ENCODE data around the gene TADA2B. TPM values are rescaled to one million over a fixed set of nuclear protein-coding genes. Genes with fewer than 3 reads are reported as not detected.

The TADA2B gene
- total and polyA plus RNA-seq, 2 donors (not counting 1 experiment from before 2014, with no cell fraction given) = 13.6 to 38.5 TPM

GRCh38 chr4:7023901-7024300 lies 19.3 kb upstream of the TADA2B start:
- DNase-seq = no peak
- ChIA-PET POLR2A (no interaction called here), CTCF (interaction anchor here (1.1 kb wide), 1 partner anchor 11 kb away, joined by 4 read pairs; no protein-coding TSS in a partner anchor)
- Histone ChIP-seq H3K9me3 (ENCODE audit: control extremely low read depth in 1 of 3, control insufficient read depth in 2 of 3, insufficient read depth in 1 of 3, low read length in 2 of 3) (no peaks in the 10 kb centered on the region), H3K4me2 (replicated peaks; ENCODE audit: low read depth, low read length, poor library complexity, severe bottlenecking) (no peak overlapping the region), H3K27me3 (replicated peaks in 1 of 4; ENCODE audit: control extremely low read depth in 1 of 4, control insufficient read depth in 3 of 4, insufficient read depth in 4 of 4, low read length in 3 of 4) (no peaks in the 10 kb centered on the region), H3K79me2 (ENCODE audit: control insufficient read depth, insufficient read depth, low read length) (peaks cover 14% of the 10 kb centered on the region), H3K4me1 (ENCODE audit: control insufficient read depth in 2 of 2, insufficient read depth in 2 of 2, low read length in 2 of 2) (no peaks in the 10 kb centered on the region), H3K27ac (ENCODE audit: low read length in 2 of 2) (no peak overlapping the region), H3K36me3 (replicated peaks in 1 of 2; ENCODE audit: control extremely low read depth in 1 of 2, control insufficient read depth in 1 of 2, extremely low read depth in 1 of 2, insufficient read depth in 2 of 2, low read length in 1 of 2) (peaks cover 0 to 66% of the 10 kb centered on the region in 2 experiments), H3K4me3 (ENCODE audit: control extremely low read depth in 1 of 5, extremely low read depth in 1 of 5, insufficient read depth in 1 of 5, low read depth in 2 of 5, low read length in 4 of 5) (no peak overlapping the region), H3K9ac (ENCODE audit: low read length) (no peak overlapping the region), H4K20me1 (ENCODE audit: control insufficient read depth, insufficient read depth, low read length, poor library complexity, severe bottlenecking) (peaks cover 23% of the 10 kb centered on the region), H2AFZ (ENCODE audit: insufficient read depth, low read depth, low read length, poor library complexity, severe bottlenecking) (no peak overlapping the region)
- WGBS (ENCODE audit: insufficient coverage) = 97% methylated on average over 12 of the region's 12 CpGs
- Mint-ChIP-seq H3K4me1 (peaks cover 2% of the 10 kb centered on the region), H3K27me3 (no peaks in the 10 kb centered on the region), H3K27ac (no peak overlapping the region), H3K9me3 (ENCODE audit: insufficient read depth) (no peaks in the 10 kb centered on the region), H3K4me3 (no peak overlapping the region)
- TF ChIP-seq EZH2 (IDR thresholded peaks at IDR 0.05; ENCODE audit: borderline replicate concordance, insufficient read depth, low read depth, low read length, poor library complexity, severe bottlenecking) = no peak
- ATAC-seq (ENCODE audit: low read depth) = no peak
- intact Hi-C loops (cut with micrococcal nuclease) = no loop called here

DNA sequence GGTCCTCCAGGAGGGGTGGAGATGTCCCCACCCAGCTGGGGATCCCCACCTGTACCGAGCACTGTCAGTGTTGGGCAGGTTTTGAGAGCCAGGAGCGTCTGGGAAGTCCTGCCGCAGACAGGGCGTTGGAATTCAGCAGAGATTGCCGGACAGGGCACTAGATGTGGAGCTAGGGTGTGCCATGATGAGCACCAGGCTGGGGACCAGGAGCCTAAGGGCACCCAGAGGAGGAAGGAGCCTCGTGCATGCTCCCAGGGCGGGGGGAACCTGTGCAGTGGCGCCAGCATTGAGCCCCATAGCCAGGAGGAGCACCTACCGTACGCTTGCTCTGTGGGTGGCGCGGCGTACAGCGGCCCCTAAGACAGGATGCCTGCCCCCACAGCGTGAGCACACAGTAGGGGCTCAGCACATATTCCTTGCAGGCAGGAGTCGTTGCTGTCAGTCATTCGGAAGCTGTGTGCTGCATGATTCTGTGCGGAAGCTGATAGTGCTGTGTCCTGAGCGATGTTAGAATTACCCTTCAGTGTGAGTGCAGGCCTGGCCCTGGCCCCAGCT lies 18.8 kb upstream of the TADA2B start:
- no peaks in the 10 kb centered on the region for H3K9me3 ChIP-seq (ENCODE audit: control extremely low read depth in 1 of 3, control insufficient read depth in 2 of 3, insufficient read depth in 1 of 3, low read length in 2 of 3)
- peaks cover 0 to 71% of the 10 kb centered on the region in 2 experiments for H3K36me3 ChIP-seq (replicated peaks in 1 of 2; ENCODE audit: control extremely low read depth in 1 of 2, control insufficient read depth in 1 of 2, extremely low read depth in 1 of 2, insufficient read depth in 2 of 2, low read length in 1 of 2)
- Mint-ChIP-seq H3K9me3 (ENCODE audit: insufficient read depth) (no peaks in the 10 kb centered on the region), H3K27me3 (no peaks in the 10 kb centered on the region), H3K4me1 (peaks cover 2% of the 10 kb centered on the region), H3K27ac (no peak overlapping the region), H3K4me3 (no peak overlapping the region)
- no peaks in the 10 kb centered on the region for H3K27me3 ChIP-seq (replicated peaks in 1 of 4; ENCODE audit: control extremely low read depth in 1 of 4, control insufficient read depth in 3 of 4, insufficient read depth in 4 of 4, low read length in 3 of 4)
- WGBS (ENCODE audit: insufficient coverage) = 94% methylated on average over 19 of the region's 19 CpGs
- H3K27ac ChIP-seq (ENCODE audit: low read length in 2 of 2) = no peak overlapping the region
- H3K79me2 ChIP-seq (ENCODE audit: control insufficient read depth, insufficient read depth, low read length) = peaks cover 11% of the 10 kb centered on the region
- no peaks in the 10 kb centered on the region for H3K4me1 ChIP-seq (ENCODE audit: control insufficient read depth in 2 of 2, insufficient read depth in 2 of 2, low read length in 2 of 2)
- intact Hi-C loops (cut with micrococcal nuclease) = no loop called here
- no peak overlapping the region for H3K4me2 ChIP-seq (replicated peaks; ENCODE audit: low read depth, low read length, poor library complexity, severe bottlenecking)
- ChIA-PET POLR2A (no interaction called here), CTCF (interaction anchor here (1.1 kb wide), 1 partner anchor 11 kb away, joined by 4 read pairs; no protein-coding TSS in a partner anchor)
- ATAC-seq (ENCODE audit: low read depth) = no peak
- DNase-seq = no peak
- no peak overlapping the region for H3K9ac ChIP-seq (ENCODE audit: low read length)
- no peak for TF ChIP-seq CTCF (IDR thresholded peaks at IDR 0.05)
- TF ChIP-seq EZH2 (IDR thresholded peaks at IDR 0.05; ENCODE audit: borderline replicate concordance, insufficient read depth, low read depth, low read length, poor library complexity, severe bottlenecking) = no peak
- no peak overlapping the region for H2AFZ ChIP-seq (ENCODE audit: insufficient read depth, low read depth, low read length, poor library complexity, severe bottlenecking)
- no peak overlapping the region for H3K4me3 ChIP-seq (ENCODE audit: control extremely low read depth in 1 of 5, extremely low read depth in 1 of 5, insufficient read depth in 1 of 5, low read depth in 2 of 5, low read length in 4 of 5)
- peaks cover 19% of the 10 kb centered on the region for H4K20me1 ChIP-seq (ENCODE audit: control insufficient read depth, insufficient read depth, low read length, poor library complexity, severe bottlenecking)

Data from B cell (primary cell).